OCI-M1 (cell line): ENCODE results near the gene MSI2.
A peak's percentile ranks its signal among the peaks of the same experiment; 100 is the strongest.

Experiments
- DNase-seq: peaks from one replicate; lab custom pipeline; 2025; lab: John Stamatoyannopoulos, UW

MSI2 gene

DNA sequence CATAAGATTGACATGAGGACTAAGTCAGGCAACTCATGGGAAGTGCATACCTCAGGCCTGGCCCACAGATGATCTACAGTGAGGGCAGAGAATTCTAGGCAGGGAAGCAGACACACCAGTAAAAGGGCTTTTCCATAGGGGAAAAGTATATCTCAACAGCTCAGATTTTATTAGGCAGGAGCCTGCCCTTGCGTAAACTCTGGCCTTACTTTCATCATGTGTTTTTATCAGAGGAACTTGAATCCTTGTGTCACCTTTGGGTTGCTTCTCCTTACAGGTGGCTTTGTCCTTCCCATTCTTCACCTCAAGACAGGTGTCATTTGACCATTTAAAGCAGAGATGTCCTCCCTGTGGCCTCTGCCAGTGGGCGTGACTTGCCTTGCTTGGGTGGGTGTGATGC lies 138.1 kb downstream of the MSI2 start:
- no peak for DNase-seq

DNA sequence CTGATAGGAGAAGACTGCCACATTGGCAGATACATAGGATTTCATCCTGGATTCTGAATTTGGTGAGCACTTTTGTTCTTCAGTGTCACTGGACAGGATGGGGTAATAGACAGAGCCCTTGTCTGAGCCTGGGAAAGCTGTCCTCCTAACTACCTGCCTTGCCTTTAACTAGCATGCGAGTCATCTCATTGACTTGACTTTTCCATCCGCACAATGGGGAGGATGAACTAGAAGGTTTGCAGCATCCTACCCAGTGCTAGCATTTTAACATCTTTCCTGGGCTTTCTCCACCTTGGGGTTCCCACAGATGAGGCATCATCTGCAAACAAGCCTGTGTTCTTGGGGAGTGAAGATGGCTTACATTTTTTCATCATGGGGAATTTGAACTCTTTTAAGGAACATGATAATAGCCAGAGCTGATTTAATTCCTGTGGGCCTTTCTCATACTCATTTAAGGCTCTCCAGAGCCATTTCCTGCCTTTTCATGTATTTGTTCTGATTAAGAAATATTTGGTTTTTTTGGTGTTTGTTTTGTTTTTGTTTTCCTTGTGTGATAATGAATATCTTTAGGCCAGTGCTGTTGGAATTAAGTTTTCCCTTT lies 139.5 kb downstream of the MSI2 start:
- DNase-seq: no peak

DNA sequence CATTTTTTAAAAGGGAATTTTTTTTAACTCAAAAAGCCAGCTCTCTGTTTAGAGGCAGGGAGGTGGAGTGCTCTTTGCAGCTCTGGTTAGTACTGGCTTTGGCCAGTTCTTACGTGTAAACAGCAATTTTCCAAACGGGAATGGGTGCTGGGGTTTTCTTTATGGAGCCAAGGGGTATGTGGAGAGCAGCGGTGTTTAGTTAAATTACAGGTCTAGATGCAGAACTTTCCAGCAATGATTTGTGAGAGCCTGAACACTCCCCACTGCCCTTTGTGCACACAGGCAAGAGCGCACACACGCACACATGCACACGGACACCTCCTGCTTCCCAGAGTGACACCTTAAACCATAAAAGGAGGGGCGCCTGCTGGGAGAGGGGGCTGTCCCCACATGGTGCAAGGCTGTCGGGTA lies 140.2 kb downstream of the MSI2 start:
- no peak for DNase-seq

DNA sequence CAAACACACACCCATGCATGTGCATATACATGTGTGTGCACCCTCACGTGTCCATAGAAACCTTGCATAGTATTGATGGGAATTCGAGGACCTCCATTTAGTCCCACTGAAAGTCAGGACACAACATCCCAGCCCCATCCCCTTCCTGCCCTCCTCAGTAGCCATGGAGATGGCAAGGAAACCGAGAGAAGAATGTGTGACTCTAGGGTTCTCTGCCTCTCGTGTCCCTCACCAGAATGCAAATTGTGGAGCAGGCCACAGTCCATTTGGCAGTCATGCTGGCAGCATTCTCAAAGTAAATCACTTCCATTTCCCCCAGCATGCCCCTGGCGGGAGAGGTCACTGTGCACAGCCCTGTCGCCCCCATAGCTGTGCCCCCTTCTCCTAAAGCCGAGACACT lies 141.1 kb downstream of the MSI2 start:
- DNase-seq: no peak

DNA sequence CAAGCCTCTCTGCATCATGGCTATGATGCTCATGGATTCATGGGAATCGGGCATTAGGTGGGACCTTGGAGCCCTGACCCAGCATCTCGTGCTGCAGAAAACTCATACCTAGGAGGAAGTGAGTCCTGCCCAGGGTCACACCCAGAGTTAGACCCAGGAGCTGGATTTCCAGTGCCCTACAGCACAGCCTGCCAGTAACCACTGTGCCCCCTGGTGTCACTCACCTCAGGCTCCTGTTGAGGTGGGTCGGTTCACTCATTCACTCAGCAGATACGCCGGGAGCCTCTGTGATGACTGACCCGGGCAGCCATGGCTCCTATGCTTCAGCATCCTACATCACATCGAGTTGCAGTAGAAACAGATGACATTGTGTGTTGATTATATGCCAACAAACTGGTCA lies 143.4 kb downstream of the MSI2 start:
- DNase-seq: no peak

DNA sequence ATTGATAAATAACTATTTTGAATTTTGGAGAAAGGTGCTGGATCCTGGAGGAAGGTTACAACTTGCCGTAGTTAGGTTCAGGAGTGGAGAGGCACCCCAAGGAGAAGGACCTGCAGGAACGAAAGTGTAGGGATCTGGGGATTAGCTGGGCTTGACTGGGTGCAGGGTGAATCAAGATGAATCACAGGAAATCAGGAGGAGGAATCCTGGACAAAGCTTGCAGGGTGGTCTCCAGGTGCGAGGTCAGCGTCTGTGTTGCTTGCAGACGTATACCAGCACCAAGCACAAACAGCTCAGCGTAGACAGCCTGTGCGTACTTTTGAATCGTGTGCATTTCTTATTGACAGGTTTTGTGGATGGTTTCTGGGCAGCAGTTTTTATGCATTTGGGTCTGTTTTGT lies 144.3 kb downstream of the MSI2 start:
- no peak for DNase-seq

DNA sequence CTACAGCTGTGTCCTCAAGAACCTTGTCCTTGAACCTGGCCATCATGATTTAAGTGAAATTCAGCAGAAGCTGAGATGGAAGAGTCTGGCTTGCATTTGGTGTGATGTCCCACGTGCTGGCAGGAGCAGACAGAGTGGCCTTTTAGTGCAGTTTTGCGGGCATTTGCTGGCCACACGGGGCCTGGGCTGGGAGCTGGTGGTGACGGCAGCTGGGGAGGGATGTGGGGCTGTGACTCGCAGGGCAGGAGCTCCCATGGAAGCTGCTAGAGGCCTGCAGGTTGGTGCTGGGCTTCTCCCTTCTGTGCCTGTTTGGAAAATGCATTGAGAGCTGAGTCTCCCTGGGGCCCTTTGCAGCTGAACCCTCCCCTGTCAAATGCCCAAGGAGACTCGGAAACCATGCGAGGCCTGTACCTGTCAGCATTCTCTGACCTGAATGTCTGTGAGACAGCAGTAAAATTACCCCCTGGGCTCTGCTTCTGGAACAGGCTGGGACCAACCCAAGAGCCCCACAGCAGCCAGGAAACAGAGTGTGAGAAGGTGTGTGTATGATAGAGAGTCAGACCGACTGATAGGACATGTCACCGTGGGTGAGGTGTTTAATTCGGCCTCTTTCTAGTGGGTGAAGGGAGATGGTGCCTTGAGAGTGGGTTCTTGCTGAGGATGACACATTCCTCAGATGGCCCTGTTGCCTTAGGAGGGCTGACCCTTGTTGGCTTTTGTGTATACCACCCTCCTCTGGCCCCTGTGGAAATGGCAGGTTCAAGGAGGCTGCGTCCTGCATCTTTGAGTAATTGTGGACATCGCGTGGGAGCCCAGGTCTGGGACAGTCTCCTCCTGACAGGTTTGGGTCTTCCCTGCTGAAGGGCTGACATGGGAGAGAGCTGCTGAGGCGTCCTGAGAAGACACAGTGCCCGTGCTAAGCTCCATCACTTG lies 145.5 kb downstream of the MSI2 start:
- peak; percentile 29 for DNase-seq

DNA sequence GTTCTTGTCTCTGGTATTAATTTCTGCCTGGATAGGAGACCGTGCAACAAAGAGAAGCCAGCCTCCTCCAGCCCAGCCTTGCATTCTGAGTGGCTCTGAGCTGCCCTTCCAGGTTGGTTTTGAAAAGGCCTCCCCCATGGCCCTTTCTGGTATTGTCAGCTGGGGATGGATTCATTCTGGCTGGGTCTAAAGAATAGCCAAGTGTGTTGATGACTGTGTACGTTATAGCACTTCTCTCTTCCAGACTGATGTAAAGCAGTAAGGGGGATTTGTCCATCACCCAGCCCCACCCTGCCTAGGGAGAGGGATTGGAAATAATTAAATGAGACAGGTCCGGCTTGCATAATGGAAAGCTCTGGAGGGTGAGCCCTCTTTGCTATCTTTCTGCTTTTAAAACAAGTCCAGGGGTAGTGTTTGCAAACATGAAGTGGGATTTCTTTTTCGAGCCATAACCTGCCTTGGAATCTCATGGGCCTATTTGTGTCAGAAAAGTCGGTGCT lies 146.4 kb downstream of the MSI2 start:
- no peak for DNase-seq

DNA sequence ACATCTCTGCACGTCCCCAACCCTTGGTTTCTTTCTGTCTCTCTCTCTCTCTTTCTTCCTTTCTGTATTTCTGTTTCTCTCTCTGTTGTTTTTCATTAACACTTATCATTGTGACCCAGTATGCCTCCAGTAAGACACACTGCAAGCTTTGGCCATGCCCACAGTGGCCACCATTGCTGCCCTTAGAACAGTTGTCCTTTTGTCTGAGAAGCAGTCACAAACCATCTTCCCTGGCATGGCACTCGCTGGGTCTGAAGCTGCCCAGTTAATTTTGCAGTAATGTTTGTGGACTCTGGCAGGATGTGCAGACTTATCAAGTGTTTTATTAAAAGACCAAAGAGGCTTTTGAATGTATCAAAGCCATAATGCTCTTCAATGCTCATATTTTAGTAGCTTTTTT lies 146.9 kb downstream of the MSI2 start:
- no peak for DNase-seq

DNA sequence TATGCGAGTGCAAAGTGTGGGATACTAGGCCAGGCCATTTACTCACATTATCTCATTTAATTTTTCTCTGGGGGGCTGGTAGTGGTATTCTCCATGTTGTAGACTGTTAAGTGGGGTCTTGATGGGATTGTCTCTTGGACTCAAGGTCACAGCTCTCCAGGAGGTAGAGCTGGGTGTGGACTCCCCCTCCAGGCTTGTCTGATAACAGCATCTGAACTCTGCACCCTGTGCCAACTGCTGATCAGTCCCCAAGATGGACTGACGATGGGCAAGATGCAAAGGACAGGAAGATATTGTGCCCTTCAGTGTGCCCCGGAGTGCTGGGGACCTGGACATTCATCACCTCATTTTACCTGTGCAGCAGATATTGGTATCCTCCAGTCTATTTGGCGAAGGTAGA lies 147.8 kb downstream of the MSI2 start:
- peak; percentile 19 for DNase-seq

DNA sequence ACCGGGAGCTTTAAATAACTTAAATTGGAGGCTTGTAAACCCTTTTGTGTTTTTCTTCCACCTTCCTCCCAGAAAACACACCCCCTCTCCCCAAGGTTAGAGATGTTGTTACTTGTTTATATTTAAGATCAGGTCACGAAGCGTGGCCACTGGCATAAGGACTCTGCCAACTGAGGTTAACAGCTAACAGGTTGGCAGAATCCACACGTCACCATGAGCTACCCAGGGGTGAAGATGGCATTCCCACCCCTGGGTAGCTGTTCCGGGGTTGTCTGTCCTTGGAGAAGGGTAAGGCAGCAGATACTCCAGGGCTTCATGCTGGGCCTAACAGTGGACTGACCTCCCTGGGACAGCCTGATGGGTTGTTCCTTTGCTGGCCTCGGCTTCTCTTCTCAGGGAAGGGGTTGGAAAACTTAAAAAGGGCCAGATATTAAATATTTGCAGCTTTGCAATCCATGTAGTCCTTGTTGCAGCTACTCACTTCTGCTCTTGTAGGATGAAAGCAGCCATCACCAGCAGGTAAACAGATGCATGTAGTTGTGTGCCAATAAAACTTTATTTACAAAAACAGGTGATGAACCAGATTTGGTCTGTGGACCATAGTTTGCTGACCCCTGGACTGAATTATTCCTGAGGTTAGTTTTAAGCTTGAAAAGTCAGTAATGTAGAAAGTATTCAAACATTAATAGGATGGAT lies 148.6 kb downstream of the MSI2 start:
- no peak for DNase-seq

DNA sequence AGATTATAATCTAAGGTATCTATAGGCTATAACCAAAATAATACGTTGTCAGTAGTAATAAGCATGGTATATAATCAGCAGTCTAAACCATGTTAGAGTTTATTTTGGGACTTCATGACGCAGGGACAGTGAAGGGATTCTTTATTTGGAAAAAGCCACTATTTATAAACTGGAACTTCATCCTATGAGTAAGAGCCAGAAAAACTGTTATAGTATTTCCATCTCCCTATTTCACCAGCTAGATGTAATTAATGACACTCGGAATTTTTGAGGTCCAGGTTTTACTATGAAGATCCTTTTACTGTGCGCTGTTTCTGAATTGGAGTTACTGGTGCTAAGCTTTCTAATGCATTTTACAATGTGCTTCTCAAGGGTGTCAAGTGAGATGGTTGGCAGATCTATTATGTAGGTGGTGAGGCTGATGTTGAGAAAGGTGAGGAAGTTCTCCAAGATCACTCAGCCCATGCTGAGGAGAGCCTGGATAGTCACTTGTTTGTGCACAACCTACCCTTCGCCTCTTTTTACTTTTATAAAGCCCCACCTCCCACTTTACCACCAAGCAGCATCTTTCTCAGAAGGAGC lies 149.3 kb downstream of the MSI2 start:
- DNase-seq: no peak

DNA sequence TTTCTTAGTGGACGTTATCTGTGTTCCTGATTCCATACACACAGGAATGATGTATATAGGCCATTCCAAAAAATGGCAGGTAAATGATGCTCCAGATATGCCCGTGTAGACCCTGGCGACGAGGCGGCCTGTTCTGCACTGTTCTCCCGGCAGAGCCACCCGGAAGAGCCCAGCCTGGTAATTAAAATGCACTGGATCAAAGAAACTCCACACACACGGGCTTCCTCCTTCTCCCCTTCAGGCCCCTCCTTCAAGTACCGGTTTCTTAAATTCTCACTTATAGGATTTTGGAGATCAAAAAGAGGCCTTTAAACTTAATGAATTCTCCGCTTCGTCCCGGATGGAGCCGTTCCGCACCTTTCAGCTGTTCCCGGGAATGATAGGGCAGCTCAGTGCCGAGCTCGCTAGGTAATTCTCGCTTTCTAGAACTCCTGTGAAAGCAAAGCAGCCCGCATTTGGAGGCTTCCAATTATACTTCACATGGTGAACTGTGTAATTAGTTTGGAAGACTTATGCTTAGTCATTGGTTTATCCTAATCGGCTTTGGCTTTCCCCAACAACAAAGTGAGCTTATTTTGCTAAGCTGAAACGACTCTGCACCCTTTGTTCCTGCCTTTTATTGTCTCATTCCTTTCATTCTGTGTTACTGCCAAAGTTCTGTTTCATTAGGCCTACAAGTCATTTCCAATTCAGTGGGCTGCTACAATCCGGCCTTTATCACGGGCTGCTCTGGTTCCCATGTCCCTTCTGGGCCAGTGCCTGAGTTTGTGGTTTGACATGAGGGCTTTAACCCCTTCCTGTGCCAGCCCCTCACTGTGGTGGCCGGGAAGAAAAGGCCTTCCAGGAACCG lies 150.0 kb downstream of the MSI2 start:
- peak; percentile 30 for DNase-seq

DNA sequence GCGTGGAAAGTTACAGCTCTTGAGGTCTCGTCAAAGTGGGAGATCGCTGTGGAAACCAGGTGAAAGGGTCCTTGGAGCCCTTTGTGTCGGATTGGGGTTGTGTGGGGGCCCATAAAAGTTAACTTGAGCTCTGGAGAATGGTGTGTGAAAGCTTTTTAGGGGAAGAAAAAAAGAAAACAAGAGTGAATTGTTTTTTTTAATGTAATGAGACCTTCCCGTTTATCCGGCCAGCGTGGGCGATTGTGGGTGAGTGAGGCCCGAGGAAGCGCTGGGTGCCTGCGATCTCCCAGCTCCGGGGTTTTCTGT lies 150.6 kb downstream of the MSI2 start:
- no peak for DNase-seq

DNA sequence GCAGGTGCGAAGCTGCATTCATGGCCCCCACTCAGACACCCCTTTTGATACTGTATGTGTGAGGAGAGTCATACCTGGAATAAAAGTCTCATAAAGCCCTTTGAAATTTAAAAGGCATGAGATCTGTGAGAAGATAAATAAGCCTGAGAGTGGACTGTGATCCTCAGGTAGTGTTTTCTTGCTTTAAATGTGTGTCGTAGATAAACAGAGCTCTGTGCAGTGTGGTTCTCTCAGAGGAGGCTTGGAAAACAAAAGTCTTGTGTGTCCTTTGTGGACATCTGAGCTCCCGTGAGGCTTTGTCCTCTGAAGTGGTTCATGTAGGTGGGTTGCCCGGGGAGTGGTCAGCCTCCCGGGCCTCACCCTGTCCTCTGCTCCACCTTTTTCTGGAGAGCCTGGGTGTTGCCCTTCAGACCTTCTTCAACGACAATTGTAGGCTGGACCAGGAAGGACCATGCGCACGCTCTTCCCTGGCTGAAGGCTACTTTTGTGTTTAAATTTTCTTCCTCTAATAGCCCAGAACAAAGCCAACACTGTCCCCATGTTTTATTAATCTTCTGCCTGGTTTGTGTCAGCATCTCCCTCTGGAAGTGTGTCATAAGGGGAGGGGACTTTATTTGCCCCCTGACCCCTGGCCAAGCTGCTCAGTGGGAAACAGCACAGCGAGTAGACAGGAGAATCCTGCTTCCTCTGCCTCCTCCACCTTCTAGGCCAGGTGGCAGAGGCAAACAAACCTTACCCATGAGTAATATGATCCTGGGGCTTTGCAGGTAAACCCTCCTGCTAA lies 151.2 kb downstream of the MSI2 start:
- DNase-seq: no peak

DNA sequence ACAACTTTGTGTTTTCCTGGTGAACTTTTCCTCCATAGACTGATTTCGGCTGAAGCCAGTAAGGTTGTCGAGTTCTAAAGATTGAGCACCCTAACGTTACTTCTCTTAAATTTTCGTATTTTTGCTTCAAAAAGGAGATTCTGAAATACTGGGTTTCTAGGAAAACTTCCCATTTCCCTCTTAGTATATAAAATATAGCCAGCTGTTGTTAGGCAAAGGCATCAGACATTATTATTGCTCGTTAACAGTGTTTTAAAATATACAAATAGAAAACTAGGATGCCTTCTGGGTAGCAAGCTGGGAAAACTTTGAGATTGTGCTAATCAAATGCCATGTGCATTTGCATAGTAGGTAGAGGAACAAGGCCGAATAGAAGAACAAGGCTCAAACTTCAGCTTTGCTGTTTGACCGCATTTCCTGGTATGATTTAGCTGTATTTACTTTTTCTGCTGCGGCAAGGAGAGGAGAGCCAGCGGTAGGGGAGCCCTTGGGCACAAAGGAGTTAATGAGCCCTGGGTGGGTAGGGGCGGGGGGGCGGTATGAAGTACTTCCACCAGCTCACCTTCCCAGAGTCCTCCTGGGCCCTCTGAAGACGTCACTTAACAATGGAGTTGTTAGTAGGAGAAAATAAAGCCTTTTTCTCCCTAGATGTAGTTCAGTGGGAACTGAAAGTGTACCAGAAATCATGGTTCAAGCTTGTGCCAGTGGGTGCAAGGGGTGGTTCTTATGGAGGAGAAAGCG lies 151.9 kb downstream of the MSI2 start:
- DNase-seq: no peak

DNA sequence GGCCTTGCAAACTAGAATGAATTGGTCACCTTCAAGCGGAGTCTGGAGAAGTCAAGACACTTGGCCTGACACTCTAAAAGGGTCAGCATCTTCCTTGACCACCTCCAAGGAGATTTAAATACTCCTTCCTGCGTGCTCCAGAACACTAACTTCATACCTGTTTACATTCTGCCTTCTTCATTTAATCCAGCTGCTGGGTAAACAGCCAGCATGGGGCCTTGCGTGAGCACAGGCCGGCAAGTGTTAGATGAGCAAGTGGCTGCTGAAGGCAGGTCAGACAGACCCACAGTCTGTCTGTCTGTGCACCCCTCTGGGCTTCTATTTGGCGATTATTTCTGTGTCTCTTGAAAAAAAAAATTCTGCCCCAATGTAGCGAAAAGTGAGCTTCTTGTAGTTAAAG lies 153.8 kb downstream of the MSI2 start:
- DNase-seq: no peak

DNA sequence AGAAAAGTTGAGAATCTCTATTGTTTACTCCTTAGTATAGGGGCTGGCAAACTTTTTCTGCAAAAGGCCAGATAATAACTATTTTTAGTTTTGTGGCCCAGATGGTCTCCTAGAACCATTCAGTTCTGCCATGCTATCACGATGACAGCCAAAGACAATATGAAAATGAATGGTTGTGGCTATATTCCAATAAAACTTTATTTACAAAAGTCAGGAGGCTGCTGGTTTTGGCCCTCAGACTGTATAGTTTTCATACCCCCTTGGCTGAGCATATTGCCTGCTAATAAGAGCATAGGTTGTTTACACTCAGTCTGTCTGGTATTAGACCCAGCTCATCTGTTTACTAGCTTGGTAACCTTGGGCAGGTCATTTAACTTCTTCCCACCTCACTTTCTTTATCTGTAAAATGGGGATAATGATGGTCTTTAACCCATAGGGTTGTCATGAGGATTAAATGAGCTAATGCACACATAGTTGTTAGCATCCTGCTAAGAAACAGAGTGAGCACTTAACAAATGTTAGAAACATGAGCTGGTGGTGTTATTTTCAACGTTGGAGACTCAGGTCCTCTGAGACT lies 156.3 kb downstream of the MSI2 start:
- DNase-seq: no peak

DNA sequence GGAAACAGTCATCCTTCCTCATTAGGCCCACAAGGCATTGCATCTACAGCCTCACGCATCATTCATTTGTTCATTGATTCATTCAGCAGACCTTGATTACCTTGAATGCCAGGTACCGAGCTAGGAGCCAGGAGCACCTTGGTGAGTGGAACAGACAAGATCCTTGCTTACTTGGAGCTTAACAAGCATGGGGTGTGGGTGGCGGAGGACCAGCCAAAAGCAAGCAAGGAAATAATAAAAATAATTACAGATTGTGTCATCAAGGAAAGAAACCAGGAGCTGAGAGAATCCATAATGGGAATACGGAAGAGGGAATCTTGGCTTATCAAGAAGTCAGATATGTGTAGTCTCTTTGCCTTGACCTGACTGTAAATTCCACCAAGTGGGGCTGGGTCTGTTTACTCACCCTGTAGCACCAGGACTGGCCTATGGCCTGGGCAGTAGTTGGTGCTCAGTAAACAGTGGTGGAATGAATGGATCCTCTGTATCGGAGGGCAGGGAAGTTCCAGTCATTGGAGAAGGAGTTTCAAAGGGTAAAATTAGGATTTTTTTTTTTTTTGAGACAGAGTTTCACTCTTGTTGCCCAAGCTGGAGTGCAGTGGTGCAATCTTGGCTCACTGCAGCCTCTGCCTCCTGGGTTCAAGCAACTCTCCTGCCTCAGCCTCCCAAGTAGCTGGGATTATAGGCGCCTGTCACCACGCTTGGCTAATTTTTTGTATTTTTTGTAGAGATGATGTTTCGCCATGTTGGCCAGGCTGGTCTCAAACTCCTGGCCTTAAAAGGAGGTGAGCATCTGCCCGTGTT lies 157.7 kb downstream of the MSI2 start:
- no peak for DNase-seq
